Neural progenitor cell (in vitro differentiated cells): ENCODE measurements around the gene FASTKD1. TPM values are rescaled to one million over a fixed set of nuclear protein-coding genes. Genes with fewer than 3 reads are reported as not detected.
"Not testable (repeated sequence)": the region's sequence is repeated elsewhere in the genome, so short reads cannot be mapped to it uniquely, and the experiment has no call there.

Experiments used
- DNase-seq: peaks from one replicate; pipeline ENCODE4 v3.0.0-alpha.2; 2016; ENCODE audit warnings: low spot score
- H2AFZ ChIP-seq: fragments of 200-600 bp; sonication (generic); replicated peaks from 2 replicates; pipeline ENCODE4 v1.6.1; 2016; ENCODE audit warnings: antibody characterized with exemption
- H3F3A ChIP-seq: fragments of 200-600 bp; sonication (generic); 2 replicates; pipeline ENCODE4 v1.6.1; 2016; ENCODE audit warnings: antibody characterized with exemption, low read depth
- H3K27ac ChIP-seq: fragments of 200-600 bp; sonication (generic); 2 replicates; pipeline ENCODE4 v1.5.1; 2016; ENCODE audit warnings: mild to moderate bottlenecking
- H3K27me3 ChIP-seq: fragments of 200-600 bp; sonication (generic); 2 replicates; pipeline ENCODE4 v1.6.1; 2016; ENCODE audit warnings: mild to moderate bottlenecking, moderate library complexity
- H3K36me3 ChIP-seq: fragments of 200-600 bp; sonication (generic); 2 replicates; pipeline ENCODE4 v1.5.1; 2016
- H3K4me1 ChIP-seq: fragments of 200-600 bp; sonication (generic); 2 replicates; pipeline ENCODE4 v1.6.1; 2016; ENCODE audit warnings: mixed run types
- H3K4me2 ChIP-seq: fragments of 200-600 bp; sonication (generic); 2 replicates; pipeline ENCODE4 v1.6.1; 2016
- H3K4me3 ChIP-seq: fragments of 200-600 bp; sonication (generic); 2 replicates; pipeline ENCODE4 v1.5.1; 2016
- H3K79me2 ChIP-seq: fragments of 200-600 bp; sonication (generic); 2 replicates; pipeline ENCODE4 v1.6.1; 2016; ENCODE audit warnings: low read depth
- H3K9ac ChIP-seq: fragments of 200-600 bp; sonication (generic); 2 replicates; pipeline ENCODE4 v1.6.1; 2016
- H3K9me3 ChIP-seq: fragments of 200-600 bp; sonication (generic); 2 replicates; pipeline ENCODE4 v1.5.1; 2016; ENCODE audit warnings: low read depth
- H4K20me1 ChIP-seq: fragments of 200-600 bp; sonication (generic); 2 replicates; pipeline ENCODE4 v1.6.1; 2016; ENCODE audit warnings: low read depth
- H3K27ac Mint-ChIP-seq: 3 replicates; pipeline ENCODE4 v1.8.0; 2021; ENCODE audit warnings: mixed read lengths
- H3K27me3 Mint-ChIP-seq: 2 replicates; pipeline ENCODE4 v1.8.0; 2022; ENCODE audit warnings: low read depth, mild to moderate bottlenecking, inconsistent platforms, moderate library complexity, mixed read lengths; ENCODE audit not compliant: insufficient read depth
- H3K36me3 Mint-ChIP-seq: 3 replicates; pipeline ENCODE4 v1.8.0; 2021; ENCODE audit warnings: mixed read lengths
- H3K4me1 Mint-ChIP-seq: 3 replicates; pipeline ENCODE4 v1.8.0; 2021; ENCODE audit warnings: mixed read lengths
- H3K4me3 Mint-ChIP-seq: 3 replicates; pipeline ENCODE4 v1.8.0; 2021; ENCODE audit warnings: mild to moderate bottlenecking, moderate library complexity, mixed read lengths
- H3K9me3 Mint-ChIP-seq: 3 replicates; pipeline ENCODE4 v1.8.0; 2020; ENCODE audit warnings: mixed read lengths
- EZH2 ChIP-seq: fragments of 200-600 bp; sonication (generic); IDR thresholded peaks from 2 replicates; pipeline ENCODE4 v1.6.1; 2017; ENCODE audit warnings: antibody characterized with exemption, mild to moderate bottlenecking, moderate library complexity
- EZH2phosphoT487 ChIP-seq: fragments of 200-600 bp; sonication (generic); IDR thresholded peaks from 2 replicates; pipeline ENCODE4 v1.6.1; 2017; ENCODE audit warnings: antibody characterized with exemption
- total RNA-seq: library from RNA; depleted of rRNA; stranded (reverse); fragments of >200 nt; gene quantifications from 2 replicates; pipeline ENCODE4 v1.2.3, GENCODE V29; 2015; ENCODE audit warnings: low replicate concordance
- TF ChIP-seq, protein P1 (sequence below): fragments of 200-600 bp; sonication (generic); IDR thresholded peaks from 2 replicates; pipeline ENCODE4 v1.5.1; 2017; ENCODE audit warnings: antibody characterized with exemption, mild to moderate bottlenecking

Gene FASTKD1
- total RNA-seq, 1 donor from 2014 or later = 60.3 TPM

DNA sequence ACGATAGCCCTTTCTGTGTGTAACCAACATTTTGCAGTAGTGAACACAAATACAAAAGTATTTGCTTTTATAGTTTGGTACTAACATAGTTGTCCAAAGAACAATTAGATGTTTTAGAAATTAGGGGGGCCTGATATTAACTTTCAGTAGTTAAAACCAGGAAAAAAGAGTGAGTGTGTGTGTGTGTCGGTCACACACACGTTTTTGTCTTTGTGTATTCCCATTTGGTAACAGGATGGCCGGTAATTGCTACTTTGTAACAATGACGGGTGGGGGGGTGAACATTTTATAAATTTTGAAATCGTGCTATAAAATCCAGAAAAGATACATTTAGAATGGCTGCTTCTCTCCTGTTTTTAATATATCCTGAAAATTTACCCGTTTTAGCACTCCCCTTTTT, 12.0 kb upstream of the FASTKD1 start:
- Mint-ChIP-seq H3K27ac (peak overlapping the region; percentile 99), H3K4me3 (peak overlapping the region; percentile 100), H3K27me3 (peaks cover 4% of the 10 kb centered on the region), H3K9me3 (peaks cover 26% of the 10 kb centered on the region), H3K36me3 (peaks cover 17% of the 10 kb centered on the region), H3K4me1 (peaks cover 11% of the 10 kb centered on the region)
- TF ChIP-seq, protein P1, sequence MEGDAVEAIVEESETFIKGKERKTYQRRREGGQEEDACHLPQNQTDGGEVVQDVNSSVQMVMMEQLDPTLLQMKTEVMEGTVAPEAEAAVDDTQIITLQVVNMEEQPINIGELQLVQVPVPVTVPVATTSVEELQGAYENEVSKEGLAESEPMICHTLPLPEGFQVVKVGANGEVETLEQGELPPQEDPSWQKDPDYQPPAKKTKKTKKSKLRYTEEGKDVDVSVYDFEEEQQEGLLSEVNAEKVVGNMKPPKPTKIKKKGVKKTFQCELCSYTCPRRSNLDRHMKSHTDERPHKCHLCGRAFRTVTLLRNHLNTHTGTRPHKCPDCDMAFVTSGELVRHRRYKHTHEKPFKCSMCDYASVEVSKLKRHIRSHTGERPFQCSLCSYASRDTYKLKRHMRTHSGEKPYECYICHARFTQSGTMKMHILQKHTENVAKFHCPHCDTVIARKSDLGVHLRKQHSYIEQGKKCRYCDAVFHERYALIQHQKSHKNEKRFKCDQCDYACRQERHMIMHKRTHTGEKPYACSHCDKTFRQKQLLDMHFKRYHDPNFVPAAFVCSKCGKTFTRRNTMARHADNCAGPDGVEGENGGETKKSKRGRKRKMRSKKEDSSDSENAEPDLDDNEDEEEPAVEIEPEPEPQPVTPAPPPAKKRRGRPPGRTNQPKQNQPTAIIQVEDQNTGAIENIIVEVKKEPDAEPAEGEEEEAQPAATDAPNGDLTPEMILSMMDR = no peak
- TF ChIP-seq EZH2 (no peak), EZH2phosphoT487 (no peak)
- peak overlapping the region; percentile 79 for H3K9ac ChIP-seq
- H3K27me3 ChIP-seq = no peaks in the 10 kb centered on the region
- H3K4me3 ChIP-seq = peak overlapping the region; percentile 75
- peak overlapping the region; percentile 97 for H3K4me2 ChIP-seq
- H3K79me2 ChIP-seq = peaks cover 65% of the 10 kb centered on the region
- no peaks in the 10 kb centered on the region for H3K9me3 ChIP-seq
- H4K20me1 ChIP-seq = peaks cover 16% of the 10 kb centered on the region
- no peak overlapping the region for H2AFZ ChIP-seq
- no peaks in the 10 kb centered on the region for H3K36me3 ChIP-seq
- H3F3A ChIP-seq = peaks cover 14% of the 10 kb centered on the region
- no peak for DNase-seq
- peaks cover 10% of the 10 kb centered on the region for H3K4me1 ChIP-seq
- H3K27ac ChIP-seq = no peak overlapping the region

DNA sequence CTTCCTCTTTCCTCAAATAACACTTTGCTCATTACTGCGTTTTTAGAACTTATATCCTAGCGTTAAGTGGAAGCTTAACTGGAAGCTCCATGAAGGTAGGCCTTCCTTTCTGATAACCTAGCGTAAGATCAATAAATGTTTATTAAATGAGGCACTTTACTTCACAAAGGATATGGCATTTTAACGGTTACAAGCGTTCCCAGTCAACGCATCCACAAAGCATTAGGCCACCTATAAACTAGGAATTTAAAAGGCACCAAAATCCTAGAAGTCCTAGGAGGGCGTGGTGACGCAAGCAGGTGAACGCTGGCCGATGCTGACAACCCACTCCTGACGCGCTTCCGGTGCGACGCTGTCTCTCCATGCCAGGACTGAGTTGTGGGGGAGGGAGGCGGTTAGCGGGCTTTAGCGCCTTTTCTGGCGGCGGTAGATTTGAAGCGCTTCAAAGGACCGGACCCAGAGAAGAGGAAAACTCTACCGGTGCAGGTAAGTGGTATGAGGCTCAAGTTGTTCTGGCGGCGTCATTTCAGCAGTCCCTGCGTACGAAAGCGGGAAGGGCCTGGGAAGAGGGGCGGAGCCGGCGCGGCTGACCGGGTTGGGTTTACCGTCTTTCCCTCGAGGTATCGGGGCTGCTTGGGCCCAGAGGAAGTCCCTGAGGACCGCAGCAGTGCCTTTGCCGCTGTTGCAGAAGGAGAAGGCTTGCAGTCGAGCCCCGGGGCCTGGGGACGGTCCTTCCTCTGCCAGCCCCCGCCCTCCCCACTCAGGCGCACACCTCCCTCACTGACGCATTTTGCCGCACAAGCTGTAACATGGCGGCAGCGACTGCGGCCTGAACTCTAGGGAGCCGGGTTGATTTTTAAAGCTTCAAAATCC, 10.6 kb upstream of the FASTKD1 start, which contains the start of gene PPIG:
Gene PPIG (plus strand): TSS at position 347 of the 873 bp plus-strand sequence. CDS start 19,691 bp downstream, outside the sequence.
- TF ChIP-seq, protein P1 = no peak
- TF ChIP-seq EZH2phosphoT487 (no peak), EZH2 (no peak)
- peak within 1 kb of the TSS; percentile 99 for H3K27ac Mint-ChIP-seq
- peak within 1 kb of the TSS; percentile 100 for H3K4me3 Mint-ChIP-seq
- peaks cover 16% of the 10 kb centered on the region for H4K20me1 ChIP-seq
- H3K9me3 ChIP-seq = no peaks in the 10 kb centered on the region
- H3K27me3 ChIP-seq = peaks cover 5% of the 10 kb centered on the region
- H3K4me1 ChIP-seq = peaks cover 10% of the 10 kb centered on the region
- H3K36me3 ChIP-seq = no peaks in the 10 kb centered on the region
- peaks cover 12% of the 10 kb centered on the region for H3K36me3 Mint-ChIP-seq
- peaks cover 6% of the 10 kb centered on the region for H3K27me3 Mint-ChIP-seq
- peak within 1 kb of the TSS; percentile 97 for H3K4me2 ChIP-seq
- peak within 1 kb of the TSS; percentile 89 for H3K27ac ChIP-seq
- H2AFZ ChIP-seq = peak within 1 kb of the TSS; percentile 96
- H3K4me1 Mint-ChIP-seq = peaks cover 11% of the 10 kb centered on the region
- H3K4me3 ChIP-seq = peak within 1 kb of the TSS; percentile 75
- H3K9me3 Mint-ChIP-seq = peaks cover 20% of the 10 kb centered on the region
- H3K79me2 ChIP-seq = peaks cover 51% of the 10 kb centered on the region
- peaks cover 14% of the 10 kb centered on the region for H3F3A ChIP-seq
- DNase-seq = peak; percentile 91
- peak within 1 kb of the TSS; percentile 79 for H3K9ac ChIP-seq

DNA sequence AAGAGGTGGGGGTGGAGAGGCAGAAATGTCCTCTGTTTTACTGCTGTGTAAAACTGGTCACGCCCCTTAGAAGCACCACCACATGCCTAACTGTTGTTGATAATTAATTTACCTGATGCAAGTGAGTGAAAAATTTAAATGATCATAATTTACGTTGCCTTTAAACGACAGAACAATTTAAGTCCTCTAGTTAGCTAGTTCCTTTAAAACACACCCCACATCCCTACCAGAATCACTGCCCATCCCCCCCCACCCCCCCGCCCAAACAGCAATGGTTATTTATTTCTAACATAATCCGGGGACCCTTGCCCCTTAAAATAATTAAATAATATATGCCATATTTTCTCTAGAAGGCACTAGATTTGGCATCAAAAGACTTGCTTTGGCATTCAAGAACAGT, 9.9 kb upstream of the FASTKD1 start:
- peaks cover 12% of the 10 kb centered on the region for H3K27me3 ChIP-seq
- H2AFZ ChIP-seq = peak overlapping the region; percentile 96
- Mint-ChIP-seq H3K36me3 (peaks cover 8% of the 10 kb centered on the region), H3K4me1 (peaks cover 11% of the 10 kb centered on the region), H3K27me3 (peaks cover 6% of the 10 kb centered on the region), H3K27ac (no peak overlapping the region), H3K9me3 (peaks cover 17% of the 10 kb centered on the region), H3K4me3 (peak overlapping the region; percentile 100)
- H3F3A ChIP-seq = peaks cover 14% of the 10 kb centered on the region
- peaks cover 43% of the 10 kb centered on the region for H3K79me2 ChIP-seq
- H3K27ac ChIP-seq = no peak overlapping the region
- no peaks in the 10 kb centered on the region for H3K9me3 ChIP-seq
- peaks cover 10% of the 10 kb centered on the region for H3K4me1 ChIP-seq
- no peak overlapping the region for H3K4me2 ChIP-seq
- H3K36me3 ChIP-seq = no peaks in the 10 kb centered on the region
- H4K20me1 ChIP-seq = peaks cover 16% of the 10 kb centered on the region
- no peak for DNase-seq
- TF ChIP-seq EZH2 (no peak), EZH2phosphoT487 (no peak)
- TF ChIP-seq, protein P1 = no peak
- no peak overlapping the region for H3K9ac ChIP-seq
- no peak overlapping the region for H3K4me3 ChIP-seq

DNA sequence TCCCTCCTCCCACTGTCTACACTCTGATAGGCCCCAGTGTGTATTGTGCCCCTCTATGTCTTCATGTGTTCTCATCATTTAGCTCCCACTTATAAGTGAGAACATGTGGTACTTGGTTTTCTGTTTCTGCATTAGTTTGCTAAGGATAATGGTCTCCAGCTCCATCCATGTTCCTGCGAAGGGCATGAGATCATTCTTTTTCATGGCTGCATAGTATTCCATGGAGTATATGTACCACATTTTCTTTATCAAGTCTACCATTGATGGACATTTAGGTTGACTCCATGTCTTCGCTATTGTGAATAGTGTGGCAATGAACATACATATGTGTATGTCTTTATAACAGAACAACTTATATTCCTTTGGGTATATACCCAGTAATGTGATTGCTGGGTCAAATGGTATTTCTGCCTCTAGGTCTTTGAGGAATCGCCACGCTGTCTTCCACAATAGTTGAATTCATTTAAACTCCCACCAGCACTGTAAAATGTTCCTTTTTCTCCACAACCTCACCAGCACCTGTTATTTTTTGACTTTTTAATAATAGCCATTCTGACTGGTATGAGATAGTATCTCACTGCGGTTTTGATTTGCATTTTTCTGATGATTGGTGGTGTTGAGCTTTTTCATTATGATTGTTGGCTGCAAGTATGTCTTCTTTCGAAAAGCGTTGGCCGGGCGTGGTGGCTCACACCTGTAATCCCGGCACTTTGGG, 9.0 kb upstream of the FASTKD1 start:
- Histone ChIP-seq H4K20me1 (peaks cover 16% of the 10 kb centered on the region), H3K27me3 (peaks cover 14% of the 10 kb centered on the region), H3K79me2 (peaks cover 35% of the 10 kb centered on the region), H3F3A (peaks cover 14% of the 10 kb centered on the region)
- not testable (repeated sequence) for DNase-seq, H3K27ac Mint-ChIP-seq, H3K36me3 Mint-ChIP-seq, H3K4me2 ChIP-seq, H3K27ac ChIP-seq, H3K27me3 Mint-ChIP-seq, H3K4me1 ChIP-seq, H3K9ac ChIP-seq, H3K9me3 ChIP-seq, H3K4me3 ChIP-seq, H2AFZ ChIP-seq, H3K36me3 ChIP-seq
- H3K4me3 Mint-ChIP-seq = peak overlapping the region; percentile 79
- peaks cover 11% of the 10 kb centered on the region for H3K4me1 Mint-ChIP-seq
- peaks cover 17% of the 10 kb centered on the region for H3K9me3 Mint-ChIP-seq
